Activated naive CD8-positive, alpha-beta T cell treated with anti-CD3 and anti-CD28 coated beads for 36 hours (primary cell): Measurements from ENCODE around the gene RUNX1. TPM values are rescaled to one million over a fixed set of nuclear protein-coding genes. Genes with fewer than 3 reads are reported as not detected.
A peak's percentile ranks its signal among the peaks of the same experiment; 100 is the strongest.

Source experiments
- DNase-seq: peaks from one replicate; pipeline ENCODE4 v3.0.0; 2021
- H3K27ac Mint-ChIP-seq: one replicate; pipeline ENCODE4 v1.8.0; 2022; ENCODE audit warnings: mild to moderate bottlenecking, moderate library complexity, mixed read lengths
- H3K27me3 Mint-ChIP-seq: one replicate; pipeline ENCODE4 v1.8.0; 2022; ENCODE audit warnings: mild to moderate bottlenecking, mixed read lengths
- H3K36me3 Mint-ChIP-seq: one replicate; pipeline ENCODE4 v1.8.0; 2021; ENCODE audit warnings: mild to moderate bottlenecking, mixed read lengths
- H3K4me1 Mint-ChIP-seq: one replicate; pipeline ENCODE4 v1.8.0; 2021; ENCODE audit warnings: mixed read lengths
- H3K4me3 Mint-ChIP-seq: one replicate; pipeline ENCODE4 v1.8.0; 2022; ENCODE audit warnings: mild to moderate bottlenecking, moderate library complexity, mixed read lengths
- H3K9me3 Mint-ChIP-seq: one replicate; pipeline ENCODE4 v1.8.0; 2022; ENCODE audit warnings: mixed read lengths
- total RNA-seq, 2 experiments: library from RNA; stranded (reverse); gene quantifications; one replicate each; pipeline ENCODE4 v1.2.3, GENCODE V29; 2021

Gene RUNX1
- total RNA-seq, 2 experiments from 2014 or later: 16.6 to 18.0 TPM

DNA sequence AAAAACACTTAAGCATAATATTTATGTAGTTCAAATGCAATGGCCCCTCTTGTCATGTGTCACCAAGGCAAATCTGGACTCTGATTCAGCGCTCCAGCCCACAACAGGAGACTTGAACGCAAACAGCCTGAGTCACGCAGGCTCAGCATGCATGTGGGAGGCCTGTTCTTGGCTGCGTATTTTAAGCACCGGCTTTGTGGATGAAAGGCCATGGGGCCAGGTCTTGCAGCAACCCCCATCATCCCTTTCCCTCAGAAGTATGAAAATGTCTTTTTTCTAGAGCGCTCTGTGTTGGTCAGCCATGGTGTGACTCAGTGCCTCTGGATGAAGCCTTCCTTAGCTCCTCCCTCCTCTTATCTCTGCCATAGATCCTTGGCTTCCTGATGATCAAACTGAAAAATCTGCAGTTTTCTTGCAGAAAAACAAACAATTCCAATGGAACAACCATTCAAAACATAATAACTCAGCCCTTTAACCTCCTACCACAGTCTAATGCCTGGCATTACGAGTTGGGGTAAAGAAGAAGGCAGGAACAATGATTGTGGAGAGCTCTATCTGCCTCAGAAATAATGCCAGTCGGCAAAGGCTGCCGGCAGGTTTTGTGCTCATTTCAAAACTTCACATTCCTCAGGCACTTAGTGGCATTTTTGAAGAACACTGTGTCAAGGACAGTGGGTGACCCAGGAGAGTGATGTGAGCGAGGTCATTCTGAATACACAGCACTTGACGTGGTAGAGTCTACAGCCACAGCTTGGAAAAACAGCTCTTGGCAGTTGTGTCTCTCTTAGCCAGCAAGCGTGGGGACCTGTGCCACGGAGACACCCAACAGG lies 212.8 kb downstream of the RUNX1 start:
- Mint-ChIP-seq H3K27ac (no peak overlapping the region), H3K27me3 (no peaks in the 10 kb centered on the region)

DNA sequence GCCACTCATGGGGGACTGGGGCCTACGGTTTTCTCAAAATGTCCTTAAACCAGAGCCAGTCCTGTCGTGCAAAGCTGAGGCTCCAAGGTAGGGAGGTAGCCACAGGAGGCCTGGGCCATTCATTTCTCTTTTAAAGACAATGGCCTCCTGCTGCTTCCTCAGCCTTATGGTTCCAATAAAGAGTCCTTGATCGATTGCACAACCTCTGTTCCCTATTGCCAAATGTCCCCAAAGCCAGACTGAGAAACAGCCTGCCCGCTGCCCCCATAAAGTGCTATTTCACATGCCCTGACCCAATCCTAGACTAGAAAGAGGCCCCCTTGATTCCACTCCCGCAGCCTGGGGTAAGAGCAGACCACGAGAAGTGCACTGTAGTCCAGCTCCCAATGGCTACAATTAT lies 213.6 kb downstream of the RUNX1 start:
- Mint-ChIP-seq H3K4me1 (peaks cover 39% of the 10 kb centered on the region), H3K27ac (no peak overlapping the region), H3K36me3 (peaks cover 36% of the 10 kb centered on the region), H3K4me3 (no peak overlapping the region), H3K27me3 (no peaks in the 10 kb centered on the region), H3K9me3 (no peaks in the 10 kb centered on the region)
- DNase-seq: no peak

More for the DNA sequence above, 212.8 kb downstream of the RUNX1 start:
- Mint-ChIP-seq H3K9me3 (no peaks in the 10 kb centered on the region), H3K36me3 (peaks cover 31% of the 10 kb centered on the region), H3K4me1 (peaks cover 39% of the 10 kb centered on the region), H3K4me3 (no peak overlapping the region)
- DNase-seq: no peak

DNA sequence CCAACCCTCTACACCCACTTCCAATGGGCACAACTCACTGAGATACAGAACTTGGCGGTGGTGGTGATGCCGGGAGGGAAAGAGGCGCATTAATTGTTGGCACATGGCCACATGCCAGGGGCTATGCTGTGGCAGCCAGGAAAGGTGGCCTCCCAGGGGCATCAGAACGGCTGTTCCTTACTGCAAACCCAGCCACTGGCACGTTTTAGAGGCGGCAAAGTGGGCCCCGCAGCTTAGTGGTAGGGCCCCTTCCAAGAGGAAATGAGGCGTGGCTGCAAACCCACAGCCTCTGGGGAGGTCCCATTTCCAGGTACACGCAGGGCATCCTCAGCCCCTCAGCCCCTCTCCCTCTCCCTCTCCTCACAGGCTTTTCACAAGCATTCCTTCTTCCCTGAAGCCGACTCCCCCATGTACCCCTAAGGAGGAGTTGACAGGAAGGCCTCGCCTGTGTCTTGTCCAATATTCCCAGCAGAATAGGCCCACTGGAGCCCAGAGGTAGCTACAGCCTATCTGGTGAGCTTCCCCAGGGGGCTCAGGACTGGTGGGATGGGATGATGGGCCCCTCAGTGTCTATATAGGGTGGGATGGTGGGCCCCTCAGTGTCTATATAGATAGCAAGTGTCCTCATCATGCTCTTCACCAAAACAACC lies 214.1 kb downstream of the RUNX1 start:
- peak; percentile 23 for DNase-seq
- H3K36me3 Mint-ChIP-seq: peaks cover 40% of the 10 kb centered on the region
- no peaks in the 10 kb centered on the region for H3K27me3 Mint-ChIP-seq
- peaks cover 39% of the 10 kb centered on the region for H3K4me1 Mint-ChIP-seq
- H3K4me3 Mint-ChIP-seq: no peak overlapping the region
- H3K9me3 Mint-ChIP-seq: no peaks in the 10 kb centered on the region
- peak overlapping the region; percentile 51 for H3K27ac Mint-ChIP-seq

DNA sequence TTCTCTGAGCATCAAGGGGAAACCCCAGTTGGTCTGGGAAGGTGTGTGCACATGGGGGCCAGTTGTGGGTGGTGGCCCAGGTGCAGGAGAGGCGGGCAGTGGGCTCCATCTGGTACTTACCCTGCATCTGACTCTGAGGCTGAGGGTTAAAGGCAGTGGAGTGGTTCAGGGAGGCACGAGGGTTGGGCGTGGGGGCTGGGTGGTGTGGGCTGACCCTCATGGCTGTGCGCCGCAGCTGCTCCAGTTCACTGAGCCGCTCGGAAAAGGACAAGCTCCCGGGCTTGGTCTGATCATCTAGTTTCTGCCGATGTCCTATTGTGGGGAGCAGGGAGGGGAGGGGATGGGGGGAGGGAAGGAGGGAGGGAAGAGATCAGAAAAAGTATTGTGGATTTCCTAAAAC lies 214.8 kb downstream of the RUNX1 start:
- no peak overlapping the region for H3K27ac Mint-ChIP-seq
- peaks cover 3% of the 10 kb centered on the region for H3K9me3 Mint-ChIP-seq
- H3K4me1 Mint-ChIP-seq: peaks cover 36% of the 10 kb centered on the region
- no peaks in the 10 kb centered on the region for H3K27me3 Mint-ChIP-seq
- no peak for DNase-seq
- peaks cover 47% of the 10 kb centered on the region for H3K36me3 Mint-ChIP-seq
- no peak overlapping the region for H3K4me3 Mint-ChIP-seq

DNA sequence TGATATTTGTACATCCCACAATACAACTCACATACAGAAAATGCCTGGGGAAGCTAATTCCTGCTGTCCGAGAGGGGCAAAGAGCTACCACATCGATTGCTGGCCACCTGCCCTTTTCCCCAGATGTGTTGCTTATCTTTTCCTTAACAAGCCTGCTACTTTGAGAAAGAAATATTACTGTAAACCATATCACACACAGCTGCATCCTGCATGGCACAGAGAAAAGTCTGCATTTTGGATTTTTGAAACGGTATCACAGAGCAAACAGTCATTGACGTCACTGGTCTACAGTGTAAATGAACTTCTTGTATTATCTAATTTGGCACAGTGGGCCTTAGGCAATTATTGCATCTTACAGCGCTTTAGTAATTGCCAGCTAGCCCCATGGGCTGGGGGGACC lies 215.6 kb downstream of the RUNX1 start:
- no peak for DNase-seq
- Mint-ChIP-seq H3K4me1 (peaks cover 31% of the 10 kb centered on the region), H3K27me3 (no peaks in the 10 kb centered on the region), H3K4me3 (no peak overlapping the region), H3K36me3 (peaks cover 52% of the 10 kb centered on the region), H3K27ac (peak overlapping the region; percentile 25), H3K9me3 (peaks cover 3% of the 10 kb centered on the region)

DNA sequence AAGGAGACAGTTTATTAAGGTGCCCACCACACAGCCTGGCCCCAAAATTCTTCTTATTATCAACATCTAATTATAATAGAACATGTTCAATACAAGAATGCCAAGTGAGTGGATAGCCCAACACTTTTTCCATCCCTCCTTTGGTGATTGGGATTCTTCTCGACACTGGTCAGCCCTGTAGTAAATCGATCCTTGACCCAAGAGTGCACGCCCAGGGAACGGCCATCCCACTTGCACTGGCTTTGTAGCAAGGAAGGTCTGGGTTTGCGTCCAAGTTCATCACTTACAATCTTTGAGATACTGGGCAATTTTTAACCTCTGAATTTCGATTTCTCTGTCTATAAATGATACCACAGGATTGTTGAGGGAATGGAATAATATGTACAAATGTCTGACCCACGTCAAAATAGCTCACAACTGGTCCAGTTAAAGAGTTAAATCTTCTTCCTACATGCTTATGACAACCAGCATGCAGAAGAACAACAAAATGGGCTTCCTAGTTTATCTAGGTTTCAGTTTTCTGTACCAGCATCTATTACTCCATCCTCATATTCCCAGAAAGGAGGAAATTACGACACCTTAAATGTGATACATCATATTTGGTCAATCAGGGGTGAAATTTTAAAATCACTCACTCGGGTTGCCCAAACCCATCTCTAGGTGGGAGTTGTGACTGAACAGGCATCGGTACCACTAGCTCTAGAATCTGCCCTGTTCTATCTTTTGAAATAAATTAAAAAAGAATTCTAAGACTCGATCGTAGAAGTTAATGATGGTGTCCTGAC lies 218.5 kb downstream of the RUNX1 start:
- H3K27me3 Mint-ChIP-seq: no peaks in the 10 kb centered on the region

DNA sequence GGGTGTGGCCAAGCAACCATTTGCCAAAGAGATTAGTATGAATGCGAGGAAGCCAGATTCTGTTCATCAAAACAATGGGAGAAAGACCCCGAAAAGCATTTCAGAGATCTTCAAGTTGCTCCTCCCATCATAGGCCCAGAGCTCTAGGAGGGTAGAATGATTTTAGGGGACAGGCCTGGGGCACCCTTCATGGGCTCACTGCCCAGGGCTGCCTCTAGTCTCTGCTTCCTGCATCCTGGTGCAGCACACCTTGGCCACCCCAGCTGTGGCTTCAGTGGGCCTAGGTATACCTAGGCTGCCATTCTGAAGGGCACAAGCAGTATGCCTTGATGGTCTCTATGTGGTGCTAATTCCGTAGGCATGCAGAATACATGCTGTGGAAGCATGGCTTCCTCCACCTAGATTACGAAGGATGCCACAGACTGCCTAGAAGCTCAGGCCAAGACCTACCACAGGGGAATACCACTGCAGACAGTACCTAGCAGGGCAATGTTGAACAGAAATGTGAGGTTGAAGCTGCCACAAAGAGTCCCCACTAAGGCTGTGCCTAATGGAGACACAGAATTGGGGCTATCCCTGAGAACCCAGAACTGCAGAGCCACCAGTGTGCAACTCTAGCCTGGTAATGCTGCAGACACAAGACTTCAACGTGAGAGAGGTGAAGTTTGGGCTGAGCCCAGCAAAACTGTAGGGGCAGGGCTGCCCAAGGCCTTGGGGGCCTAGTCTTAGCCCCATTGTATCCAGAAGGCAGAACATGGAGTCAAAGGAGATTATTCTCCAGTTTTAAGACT lies 221.5 kb downstream of the RUNX1 start:
- peaks cover 3% of the 10 kb centered on the region for H3K4me1 Mint-ChIP-seq
- peaks cover 7% of the 10 kb centered on the region for H3K9me3 Mint-ChIP-seq
- no peaks in the 10 kb centered on the region for H3K27me3 Mint-ChIP-seq
- H3K4me3 Mint-ChIP-seq: no peak overlapping the region
- no peak for DNase-seq
- peaks cover 76% of the 10 kb centered on the region for H3K36me3 Mint-ChIP-seq
- H3K27ac Mint-ChIP-seq: no peak overlapping the region

More for the DNA sequence above, 218.5 kb downstream of the RUNX1 start:
- peaks cover 73% of the 10 kb centered on the region for H3K36me3 Mint-ChIP-seq
- no peak overlapping the region for H3K4me3 Mint-ChIP-seq
- no peak overlapping the region for H3K27ac Mint-ChIP-seq
- H3K4me1 Mint-ChIP-seq: peaks cover 13% of the 10 kb centered on the region
- H3K9me3 Mint-ChIP-seq: peaks cover 7% of the 10 kb centered on the region
- DNase-seq: no peak

DNA sequence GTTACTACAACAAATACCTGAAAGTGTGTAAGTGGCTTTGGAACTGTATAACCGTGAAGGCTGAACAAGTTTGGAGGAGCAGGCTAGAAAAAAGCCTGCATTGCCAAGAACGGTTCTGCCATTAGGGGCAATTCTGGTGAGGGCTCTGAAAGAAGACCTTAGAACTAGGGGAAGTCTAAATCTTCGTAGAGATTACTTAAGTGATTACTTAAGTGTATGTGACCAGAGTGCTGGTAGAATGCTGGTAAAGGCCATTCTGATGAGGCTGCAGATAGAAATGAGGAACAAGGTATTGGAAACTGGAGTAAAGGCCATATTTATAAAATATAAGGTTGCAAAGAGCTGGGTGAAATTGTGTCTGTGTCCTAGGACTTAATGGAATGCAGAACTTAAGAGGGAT lies 222.3 kb downstream of the RUNX1 start:
- no peak for DNase-seq
- Mint-ChIP-seq H3K36me3 (peaks cover 75% of the 10 kb centered on the region), H3K4me1 (no peaks in the 10 kb centered on the region), H3K9me3 (peaks cover 7% of the 10 kb centered on the region), H3K27ac (no peak overlapping the region), H3K27me3 (no peaks in the 10 kb centered on the region), H3K4me3 (no peak overlapping the region)

DNA sequence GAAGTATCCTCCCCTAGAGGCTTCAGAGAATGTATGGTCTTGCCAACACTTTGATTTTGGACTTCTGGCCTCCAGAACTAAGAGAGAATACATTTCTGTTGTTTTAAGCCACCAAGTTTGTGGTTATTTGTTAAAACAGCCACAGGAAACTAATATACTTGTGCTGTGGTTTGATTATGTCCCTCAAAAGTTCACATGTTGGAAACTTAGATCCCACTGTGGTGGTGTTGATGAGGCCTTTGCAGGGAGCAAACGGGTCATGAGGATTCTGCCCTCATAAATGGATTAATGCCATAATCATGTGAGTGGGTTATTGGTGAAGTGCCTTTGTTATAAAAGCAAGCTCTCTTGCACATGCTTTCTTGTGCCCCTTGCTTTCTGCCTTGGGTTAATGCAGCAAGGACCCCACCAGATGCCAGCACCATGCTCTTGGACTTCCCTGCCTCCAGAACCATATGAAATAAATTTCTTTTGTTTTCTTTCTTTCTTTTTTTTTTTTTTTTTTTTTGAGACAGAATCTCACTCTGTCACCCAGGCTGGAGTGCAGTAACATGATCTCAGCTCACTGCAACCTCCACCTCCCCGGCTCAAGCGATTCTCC lies 223.1 kb downstream of the RUNX1 start:
- Mint-ChIP-seq H3K4me1 (no peaks in the 10 kb centered on the region), H3K36me3 (peaks cover 71% of the 10 kb centered on the region), H3K27ac (no peak overlapping the region), H3K4me3 (no peak overlapping the region), H3K9me3 (peaks cover 7% of the 10 kb centered on the region), H3K27me3 (no peaks in the 10 kb centered on the region)
- no peak for DNase-seq

DNA sequence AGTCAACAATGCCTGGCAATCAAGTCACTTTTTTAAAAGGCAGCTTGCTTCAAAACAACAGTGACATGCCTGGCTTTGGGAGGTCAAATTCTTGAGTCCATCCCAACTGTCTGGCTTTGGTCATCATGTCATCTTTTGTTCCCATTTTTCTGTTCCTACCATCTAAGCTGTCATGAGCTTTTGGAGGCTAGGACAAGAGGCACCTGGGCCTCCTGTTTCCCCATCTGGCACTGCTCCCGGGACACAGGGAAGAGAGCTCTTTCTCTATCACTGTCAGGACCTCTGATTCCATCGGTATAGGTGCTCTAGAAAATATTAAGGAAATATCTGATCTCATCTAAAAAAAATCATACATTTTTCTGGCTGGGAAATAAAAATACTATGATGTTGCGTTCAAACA lies 224.0 kb downstream of the RUNX1 start:
- no peaks in the 10 kb centered on the region for H3K27me3 Mint-ChIP-seq
- no peak overlapping the region for H3K4me3 Mint-ChIP-seq
- H3K27ac Mint-ChIP-seq: no peak overlapping the region
- no peak for DNase-seq
- H3K9me3 Mint-ChIP-seq: peaks cover 7% of the 10 kb centered on the region
- no peaks in the 10 kb centered on the region for H3K4me1 Mint-ChIP-seq
- peaks cover 62% of the 10 kb centered on the region for H3K36me3 Mint-ChIP-seq

DNA sequence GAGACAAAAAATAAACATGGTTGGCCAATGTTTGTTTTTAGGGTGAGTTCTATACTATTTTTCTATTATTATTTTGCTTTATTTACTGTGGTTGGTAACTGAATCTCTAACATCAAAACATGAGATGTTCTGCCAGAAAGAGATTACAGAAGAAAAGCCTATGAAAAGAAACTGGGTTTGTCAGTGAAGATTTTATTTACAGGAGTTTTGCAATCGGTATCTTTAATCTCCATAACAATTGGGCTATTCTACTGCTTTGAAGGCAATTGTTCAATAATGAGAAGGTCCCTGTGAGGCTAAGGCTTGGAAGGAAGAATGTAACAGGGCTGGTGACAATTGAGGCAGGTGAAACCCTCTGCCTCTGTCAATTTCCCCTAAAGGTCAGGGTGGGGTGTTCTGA lies 224.8 kb downstream of the RUNX1 start:
- DNase-seq: no peak
- H3K4me1 Mint-ChIP-seq: no peaks in the 10 kb centered on the region
- H3K36me3 Mint-ChIP-seq: peaks cover 54% of the 10 kb centered on the region
- H3K9me3 Mint-ChIP-seq: peaks cover 4% of the 10 kb centered on the region
- H3K4me3 Mint-ChIP-seq: no peak overlapping the region
- H3K27ac Mint-ChIP-seq: no peak overlapping the region
- no peaks in the 10 kb centered on the region for H3K27me3 Mint-ChIP-seq

DNA sequence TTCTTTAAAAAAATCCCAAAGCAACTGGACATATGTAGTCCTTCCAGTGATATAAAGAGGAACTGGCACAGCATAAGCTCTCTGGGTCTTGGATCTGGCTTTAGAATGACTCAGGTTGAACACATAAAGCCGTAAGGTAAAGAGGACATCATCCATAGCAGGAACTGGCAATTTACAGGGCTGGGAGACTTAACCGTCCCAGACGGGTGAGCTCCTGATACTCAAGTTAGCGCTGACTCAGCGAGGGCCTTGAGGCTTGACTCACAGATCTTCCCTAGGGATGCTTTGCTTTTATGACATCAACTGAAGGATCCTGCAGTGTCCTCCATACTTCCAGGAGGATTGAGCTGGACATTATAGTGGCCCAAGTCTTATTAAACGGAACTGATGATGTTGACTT lies 226.2 kb downstream of the RUNX1 start:
- H3K27ac Mint-ChIP-seq: no peak overlapping the region
- H3K27me3 Mint-ChIP-seq: no peaks in the 10 kb centered on the region
- peaks cover 4% of the 10 kb centered on the region for H3K9me3 Mint-ChIP-seq
- H3K4me1 Mint-ChIP-seq: no peaks in the 10 kb centered on the region
- DNase-seq: no peak
- no peak overlapping the region for H3K4me3 Mint-ChIP-seq
- peaks cover 45% of the 10 kb centered on the region for H3K36me3 Mint-ChIP-seq

DNA sequence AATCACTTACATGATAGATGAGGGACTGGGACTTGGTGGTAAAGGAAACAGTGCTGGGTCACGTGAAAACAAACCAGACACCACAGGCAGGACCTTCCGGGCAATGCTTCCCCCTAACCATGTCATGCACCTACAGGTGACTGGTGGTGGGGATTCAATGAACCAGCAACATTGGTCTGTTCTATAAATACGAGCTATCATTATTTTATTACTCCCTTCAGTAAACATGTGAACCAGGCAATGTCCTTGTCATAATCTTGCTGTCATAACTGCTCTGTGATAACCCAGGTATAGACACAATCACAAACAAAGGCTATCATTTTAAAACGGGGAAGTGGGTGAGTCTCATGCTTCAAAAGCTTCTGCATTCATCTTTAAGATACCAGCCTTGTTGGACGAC lies 226.9 kb downstream of the RUNX1 start:
- no peak overlapping the region for H3K27ac Mint-ChIP-seq

DNA sequence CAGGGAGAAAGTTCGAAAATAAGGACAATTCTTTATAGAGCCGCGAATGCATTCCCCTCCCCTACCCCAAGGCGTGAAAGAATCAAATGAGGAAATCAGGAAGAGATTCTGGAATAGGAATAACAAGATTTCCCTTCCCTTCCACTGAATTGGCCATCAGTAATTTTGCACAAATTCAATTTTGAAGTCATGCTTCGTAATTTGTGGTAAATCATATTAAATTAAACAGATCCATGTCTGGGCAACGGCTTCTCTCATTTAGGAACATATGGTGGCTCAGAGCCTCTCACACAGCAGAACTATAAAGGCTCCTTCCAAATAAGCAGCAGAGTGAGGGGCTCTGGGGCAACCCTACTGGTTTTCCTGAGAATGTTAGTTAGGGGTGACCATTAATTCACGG lies 227.4 kb downstream of the RUNX1 start:
- Mint-ChIP-seq H3K36me3 (peaks cover 33% of the 10 kb centered on the region), H3K4me1 (no peaks in the 10 kb centered on the region), H3K27ac (no peak overlapping the region), H3K27me3 (no peaks in the 10 kb centered on the region), H3K4me3 (no peak overlapping the region), H3K9me3 (no peaks in the 10 kb centered on the region)
- no peak for DNase-seq

More for the DNA sequence above, 226.9 kb downstream of the RUNX1 start:
- H3K4me1 Mint-ChIP-seq: no peaks in the 10 kb centered on the region
- DNase-seq: no peak
- no peak overlapping the region for H3K4me3 Mint-ChIP-seq
- peaks cover 38% of the 10 kb centered on the region for H3K36me3 Mint-ChIP-seq
- H3K27me3 Mint-ChIP-seq: no peaks in the 10 kb centered on the region
- peaks cover 3% of the 10 kb centered on the region for H3K9me3 Mint-ChIP-seq
